Naive B cell (primary cell): ENCODE data around the gene CARD16. TPM values are rescaled to one million over a fixed set of nuclear protein-coding genes. Genes with fewer than 3 reads are reported as not detected.
"Not testable (repeated sequence)": the region's sequence is repeated elsewhere in the genome, so short reads cannot be mapped to it uniquely, and the experiment has no call there.

Source experiments
- ATAC-seq, 2 donors: fragments of 150-1000 bp; cut with Tn5 transposase; 2 replicates each; pipeline ENCODE4 v1.10.0; 2021; ENCODE audit warnings: low read depth in 2 of 2, mild to moderate bottlenecking in 2 of 2, moderate library complexity in 2 of 2
- DNase-seq: peaks from one replicate; pipeline ENCODE4 v3.0.0; 2022
- H3K27ac Mint-ChIP-seq, 6 donors: one replicate each; pipeline ENCODE4 v1.8.0; 2020 to 2022; ENCODE audit warnings: mild to moderate bottlenecking in 6 of 6, mixed read lengths in 6 of 6, moderate library complexity in 5 of 6, inconsistent platforms in 2 of 6
- H3K27me3 Mint-ChIP-seq, 3 donors: one replicate each; pipeline ENCODE4 v1.8.0; 2021 to 2022; ENCODE audit warnings: mixed read lengths in 3 of 3, mild to moderate bottlenecking in 1 of 3
- H3K36me3 Mint-ChIP-seq, 2 donors: one replicate each; pipeline ENCODE4 v1.8.0; 2020 to 2022; ENCODE audit warnings: mixed read lengths in 2 of 2, inconsistent platforms in 1 of 2, mild to moderate bottlenecking in 1 of 2
- H3K4me1 Mint-ChIP-seq, 3 donors: one replicate each; pipeline ENCODE4 v1.8.0; 2020 to 2022; ENCODE audit warnings: mixed read lengths in 3 of 3, inconsistent platforms in 1 of 3, mild to moderate bottlenecking in 1 of 3, moderate library complexity in 1 of 3
- H3K4me3 Mint-ChIP-seq, 8 donors: one replicate each; pipeline ENCODE4 v1.8.0; 2020 to 2022; ENCODE audit warnings: mild to moderate bottlenecking in 8 of 8, mixed read lengths in 8 of 8, moderate library complexity in 8 of 8, inconsistent platforms in 2 of 8
- H3K9me3 Mint-ChIP-seq, 7 donors: one replicate each; pipeline ENCODE4 v1.8.0; 2020 to 2022; ENCODE audit warnings: mixed read lengths in 7 of 7, mild to moderate bottlenecking in 5 of 7, inconsistent platforms in 2 of 7, moderate library complexity in 1 of 7
- polyA plus RNA-seq, 6 donors: library from polyadenylated mRNA; unstranded; fragments of 300-500 nt; fragmentation: Illumina TruSeq; gene quantifications; one replicate each; pipeline ENCODE4 v1.2.3, GENCODE V29; 2021; ENCODE audit warnings: low read depth in 6 of 6

CARD16 gene
- polyA plus RNA-seq, 6 donors from 2014 or later, result 178 to 246 (median 207) TPM

GRCh38 chr11:105070306-105070705, 25.2 kb upstream of the CARD16 start:
- no peak overlapping the region for H3K4me3 Mint-ChIP-seq

GRCh38 chr11:105069749-105070148, 24.6 kb upstream of the CARD16 start:
- not testable (repeated sequence) for H3K36me3 Mint-ChIP-seq, H3K4me3 Mint-ChIP-seq, DNase-seq, H3K27ac Mint-ChIP-seq, H3K4me1 Mint-ChIP-seq, H3K9me3 Mint-ChIP-seq, ATAC-seq
- peaks cover 0 to 17% (median 3%) of the 10 kb centered on the region in 3 donors for H3K27me3 Mint-ChIP-seq

More at GRCh38 chr11:105070306-105070705, 25.2 kb upstream of the CARD16 start:
- no peaks in the 10 kb centered on the region for H3K9me3 Mint-ChIP-seq
- DNase-seq (no peak), ATAC-seq (no peak)
- no peaks in the 10 kb centered on the region for H3K36me3 Mint-ChIP-seq
- H3K27ac Mint-ChIP-seq, result no peak overlapping the region
- H3K27me3 Mint-ChIP-seq, result peaks cover 0 to 17% (median 6%) of the 10 kb centered on the region in 3 donors
- peaks cover 0 to 5% (median 4%) of the 10 kb centered on the region in 3 donors for H3K4me1 Mint-ChIP-seq

- not testable (repeated sequence) for ATAC-seq, H3K27ac Mint-ChIP-seq, H3K36me3 Mint-ChIP-seq, H3K9me3 Mint-ChIP-seq, H3K4me1 Mint-ChIP-seq, H3K27me3 Mint-ChIP-seq, DNase-seq, H3K4me3 Mint-ChIP-seq
Observed at GRCh38 chr11:105063245-105063941, 18.3 kb upstream of the CARD16 start.

GRCh38 chr11:105057432-105057831, 12.3 kb upstream of the CARD16 start:
- Mint-ChIP-seq H3K9me3 (no peaks in the 10 kb centered on the region), H3K27me3 (peaks cover 0 to 7% (median 0%) of the 10 kb centered on the region in 3 donors), H3K4me1 (no peaks in the 10 kb centered on the region), H3K4me3 (no peak overlapping the region), H3K36me3 (no peaks in the 10 kb centered on the region), H3K27ac (no peak overlapping the region)
- ATAC-seq (no peak), DNase-seq (no peak)

- Mint-ChIP-seq H3K27ac (no peak overlapping the region), H3K36me3 (no peaks in the 10 kb centered on the region), H3K9me3 (no peaks in the 10 kb centered on the region), H3K4me1 (no peaks in the 10 kb centered on the region), H3K4me3 (no peak overlapping the region), H3K27me3 (peaks cover 0 to 7% (median 0%) of the 10 kb centered on the region in 3 donors)
- DNase-seq (no peak), ATAC-seq (no peak)
Observed at GRCh38 chr11:105056446-105056845, 11.3 kb upstream of the CARD16 start.

- Mint-ChIP-seq H3K27me3 (peaks cover 0 to 7% (median 0%) of the 10 kb centered on the region in 3 donors), H3K9me3 (no peaks in the 10 kb centered on the region), H3K27ac (no peak overlapping the region), H3K4me1 (no peaks in the 10 kb centered on the region), H3K4me3 (no peak overlapping the region), H3K36me3 (no peaks in the 10 kb centered on the region)
- DNase-seq, result no peak
- no peak for ATAC-seq
Observed at GRCh38 chr11:105054723-105055493, 9.8 kb upstream of the CARD16 start.

GRCh38 chr11:105052487-105052886, 7.4 kb upstream of the CARD16 start:
- Mint-ChIP-seq H3K36me3 (no peaks in the 10 kb centered on the region), H3K4me1 (no peaks in the 10 kb centered on the region), H3K9me3 (no peaks in the 10 kb centered on the region), H3K27ac (no peak overlapping the region), H3K4me3 (no peak overlapping the region), H3K27me3 (peaks cover 0 to 7% (median 0%) of the 10 kb centered on the region in 3 donors)
- ATAC-seq, result no peak
- DNase-seq, result no peak

GRCh38 chr11:105051559-105051958, 6.4 kb upstream of the CARD16 start:
- H3K27ac Mint-ChIP-seq, result no peak overlapping the region
- no peaks in the 10 kb centered on the region for H3K36me3 Mint-ChIP-seq
- DNase-seq (no peak), ATAC-seq (no peak)
- peaks cover 0 to 2% (median 0%) of the 10 kb centered on the region in 3 donors for H3K27me3 Mint-ChIP-seq
- H3K9me3 Mint-ChIP-seq, result no peaks in the 10 kb centered on the region
- H3K4me3 Mint-ChIP-seq, result no peak overlapping the region
- no peaks in the 10 kb centered on the region for H3K4me1 Mint-ChIP-seq

- DNase-seq, result no peak
- H3K27ac Mint-ChIP-seq, result no peak overlapping the region
- H3K9me3 Mint-ChIP-seq, result no peaks in the 10 kb centered on the region
- no peaks in the 10 kb centered on the region for H3K27me3 Mint-ChIP-seq
- no peaks in the 10 kb centered on the region for H3K36me3 Mint-ChIP-seq
- H3K4me1 Mint-ChIP-seq, result peaks cover 13 to 15% (median 14%) of the 10 kb centered on the region in 3 donors
- ATAC-seq, result no peak
- H3K4me3 Mint-ChIP-seq, result no peak overlapping the region
Observed at GRCh38 chr11:105049481-105049880, 4.3 kb upstream of the CARD16 start.

GRCh38 chr11:105046898-105047579, 1.9 kb upstream of the CARD16 start:
- Mint-ChIP-seq H3K36me3 (peaks cover 5 to 8% of the 10 kb centered on the region in 2 donors), H3K27ac (peak overlapping the region in 2 of 6 donors; percentile 7 to 47), H3K9me3 (no peaks in the 10 kb centered on the region), H3K4me1 (peaks cover 32 to 37% (median 32%) of the 10 kb centered on the region in 3 donors), H3K27me3 (no peaks in the 10 kb centered on the region), H3K4me3 (no peak overlapping the region)
- no peak for DNase-seq
- ATAC-seq, result no peak

GRCh38 chr11:105045676-105046296, 651 bp upstream of the CARD16 start:
- no peak for DNase-seq
- peak overlapping the region; percentile 47 to 98 (median 77) for H3K4me3 Mint-ChIP-seq
- H3K27me3 Mint-ChIP-seq, result no peaks in the 10 kb centered on the region
- peaks cover 37 to 46% (median 42%) of the 10 kb centered on the region in 3 donors for H3K4me1 Mint-ChIP-seq
- H3K27ac Mint-ChIP-seq, result peak overlapping the region in 4 of 6 donors; percentile 54 to 93 (median 80)
- H3K36me3 Mint-ChIP-seq, result peaks cover 17 to 20% of the 10 kb centered on the region in 2 donors
- no peak for ATAC-seq
- no peaks in the 10 kb centered on the region for H3K9me3 Mint-ChIP-seq

- no peak overlapping the region for H3K27ac Mint-ChIP-seq
- ATAC-seq, result no peak
- DNase-seq, result no peak
- peak overlapping the region in 6 of 8 donors; percentile 22 to 98 (median 89) for H3K4me3 Mint-ChIP-seq
- peaks cover 0 to 9% (median 0%) of the 10 kb centered on the region in 7 donors for H3K9me3 Mint-ChIP-seq
- peaks cover 39 to 42% of the 10 kb centered on the region in 2 donors for H3K36me3 Mint-ChIP-seq
- peaks cover 41 to 52% (median 46%) of the 10 kb centered on the region in 3 donors for H3K4me1 Mint-ChIP-seq
- H3K27me3 Mint-ChIP-seq, result no peaks in the 10 kb centered on the region
Observed at GRCh38 chr11:105042178-105042577, 3.0 kb downstream of the CARD16 start.

GRCh38 chr11:105040703-105041102, 4.4 kb downstream of the CARD16 start:
- Mint-ChIP-seq H3K27me3 (no peaks in the 10 kb centered on the region), H3K9me3 (peaks cover 0 to 9% (median 0%) of the 10 kb centered on the region in 7 donors), H3K36me3 (peaks cover 42 to 47% of the 10 kb centered on the region in 2 donors), H3K4me3 (no peak overlapping the region), H3K4me1 (peaks cover 45 to 51% (median 48%) of the 10 kb centered on the region in 3 donors), H3K27ac (no peak overlapping the region)
- DNase-seq (no peak), ATAC-seq (no peak)
